ENCODE data around the gene DNAJA1. TPM values are rescaled to one million over a fixed set of nuclear protein-coding genes. Genes with fewer than 3 reads are reported as not detected.

The DNAJA1 gene
- total RNA-seq, 1 experiment from 2014 or later, result 80.4 TPM

DNA sequence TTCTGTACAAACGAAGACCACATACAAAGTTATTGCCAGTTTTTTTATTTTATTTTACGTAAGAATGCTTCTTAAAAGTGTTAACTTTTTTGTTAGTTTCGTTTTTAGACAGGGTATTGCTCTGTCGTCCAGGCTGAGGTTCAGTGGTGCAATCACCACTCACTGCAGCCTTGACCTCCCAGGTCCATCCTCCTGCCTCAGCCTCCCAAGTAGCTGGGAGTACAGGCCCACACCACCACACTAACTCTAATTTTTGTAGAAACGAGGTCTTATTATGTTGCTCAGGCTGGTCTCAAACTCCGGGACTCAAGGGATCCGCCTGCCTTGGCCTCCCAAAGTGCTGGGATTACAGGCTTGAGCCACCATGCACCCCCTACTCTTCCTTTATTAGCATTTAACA, 2.3 kb upstream of the DNAJA1 start:
- Histone ChIP-seq H3K27me3 (ENCODE audit: low read length) (no peaks in the 10 kb centered on the region), H3K9ac (ENCODE audit: low read length) (no peak overlapping the region), H3K4me2 (ENCODE audit: low read depth, low read length, poor library complexity, severe bottlenecking) (peak overlapping the region; percentile 100), H3K9me2 (replicated peaks; ENCODE audit: insufficient read depth, low read length) (0 out of 2 replicates have a peak, but pooled peaks cover 4% of the 10 kb centered on the region), H3K4me1 (ENCODE audit: low read length) (peaks cover 33% of the 10 kb centered on the region), H3K36me3 (ENCODE audit: insufficient read depth, low read length) (peaks cover 32% of the 10 kb centered on the region; the same call in 1 of the 2 replicates), H2AFZ (ENCODE audit: low read length) (no peak overlapping the region), H3K4me3 (ENCODE audit: low read length) (no peak overlapping the region), H4K20me1 (ENCODE audit: insufficient read depth, low read depth, low read length) (peaks cover 19% of the 10 kb centered on the region), H3K27ac (ENCODE audit: low read length) (no peak overlapping the region), H3K79me2 (ENCODE audit: low read length) (peaks cover 87% of the 10 kb centered on the region), H3K9me3 (ENCODE audit: low read length) (no peaks in the 10 kb centered on the region)
- no peak for DNase-seq

DNA sequence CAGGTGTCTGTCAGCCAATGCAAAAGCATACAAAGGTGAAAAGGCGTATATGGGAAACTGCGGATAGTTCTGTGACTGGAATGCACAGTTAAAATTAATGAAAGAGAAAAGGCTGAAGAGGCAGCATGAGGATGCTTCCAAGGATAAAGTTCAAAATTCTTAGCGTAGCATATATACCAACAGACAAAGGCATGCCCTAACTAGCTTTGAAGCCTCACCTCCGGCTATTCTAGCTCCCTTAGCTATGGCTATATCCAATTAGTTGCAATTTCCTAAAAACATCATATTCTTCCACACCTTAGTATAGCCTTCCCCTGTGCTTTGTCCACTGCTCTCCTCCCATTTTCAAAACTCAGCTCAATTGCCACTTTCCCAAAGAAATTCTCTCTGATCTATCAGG, 1.4 kb upstream of the DNAJA1 start:
- Histone ChIP-seq H3K27me3 (ENCODE audit: low read length) (no peaks in the 10 kb centered on the region), H3K27ac (ENCODE audit: low read length) (peak overlapping the region; percentile 81), H3K4me1 (ENCODE audit: low read length) (peaks cover 40% of the 10 kb centered on the region), H3K9ac (ENCODE audit: low read length) (peak overlapping the region; percentile 100), H3K79me2 (ENCODE audit: low read length) (peaks cover 96% of the 10 kb centered on the region), H3K4me2 (ENCODE audit: low read depth, low read length, poor library complexity, severe bottlenecking) (peak overlapping the region; percentile 100), H3K9me2 (replicated peaks; ENCODE audit: insufficient read depth, low read length) (0 out of 2 replicates have a peak, but pooled peaks cover 4% of the 10 kb centered on the region), H2AFZ (ENCODE audit: low read length) (no peak overlapping the region), H3K9me3 (ENCODE audit: low read length) (no peaks in the 10 kb centered on the region), H3K36me3 (ENCODE audit: insufficient read depth, low read length) (peaks cover 40% of the 10 kb centered on the region), H3K4me3 (ENCODE audit: low read length) (peak overlapping the region; percentile 99), H4K20me1 (ENCODE audit: insufficient read depth, low read depth, low read length) (peaks cover 25% of the 10 kb centered on the region)
- DNase-seq, result no peak

DNA sequence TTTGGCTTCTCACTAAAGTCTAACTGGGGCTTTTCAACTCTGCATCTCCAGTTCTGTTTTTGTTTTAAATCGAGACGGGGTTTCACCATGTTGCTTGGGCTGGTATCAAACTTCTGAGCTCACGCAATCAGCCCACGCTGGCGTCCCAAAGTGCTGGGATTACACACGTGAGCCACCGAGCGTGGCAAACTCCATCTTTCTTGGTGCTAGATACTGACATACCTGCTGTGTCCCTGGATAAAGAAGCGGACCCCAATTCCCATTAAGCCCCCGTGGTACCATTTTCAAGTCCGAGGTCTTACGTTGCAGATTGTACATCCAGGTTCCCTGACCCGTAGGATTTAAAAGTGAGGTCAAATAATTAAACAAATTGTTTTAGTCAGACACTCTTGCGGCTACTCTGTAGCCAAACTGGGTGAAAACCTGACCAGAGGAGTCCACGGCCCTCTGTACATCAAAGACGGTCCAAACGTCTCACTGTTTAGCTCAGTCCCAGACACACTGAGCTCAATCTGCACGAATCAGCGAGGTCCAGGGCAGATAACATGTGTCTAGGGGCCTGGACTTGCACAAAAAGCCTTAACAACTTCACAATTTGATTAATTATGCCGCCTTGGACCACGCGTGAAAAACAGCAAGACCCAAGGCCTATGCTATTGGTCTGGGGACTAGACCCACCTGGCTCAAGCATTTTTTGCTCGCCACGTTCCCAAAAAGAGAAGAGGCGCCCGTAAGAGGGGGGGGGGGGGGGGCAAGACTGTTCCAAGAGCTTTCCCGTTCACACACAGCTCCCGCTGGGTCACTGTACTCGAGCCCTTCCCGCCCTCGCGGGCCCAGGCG, 727 bp upstream of the DNAJA1 start:
- H3K4me2 ChIP-seq (ENCODE audit: low read depth, low read length, poor library complexity, severe bottlenecking), result peak overlapping the region; percentile 100
- no peaks in the 10 kb centered on the region for H3K9me3 ChIP-seq (ENCODE audit: low read length)
- no peak overlapping the region for H2AFZ ChIP-seq (ENCODE audit: low read length)
- peaks cover 47% of the 10 kb centered on the region for H3K36me3 ChIP-seq (ENCODE audit: insufficient read depth, low read length)
- H3K4me1 ChIP-seq (ENCODE audit: low read length), result peaks cover 46% of the 10 kb centered on the region
- H3K9me2 ChIP-seq (replicated peaks; ENCODE audit: insufficient read depth, low read length), result 0 out of 2 replicates have a peak, but pooled peaks cover 4% of the 10 kb centered on the region
- H3K79me2 ChIP-seq (ENCODE audit: low read length), result peaks cover 98% of the 10 kb centered on the region
- H4K20me1 ChIP-seq (ENCODE audit: insufficient read depth, low read depth, low read length), result peaks cover 31% of the 10 kb centered on the region
- no peaks in the 10 kb centered on the region for H3K27me3 ChIP-seq (ENCODE audit: low read length)
- peak overlapping the region; percentile 100 for H3K9ac ChIP-seq (ENCODE audit: low read length)
- peak overlapping the region; percentile 99 for H3K4me3 ChIP-seq (ENCODE audit: low read length)
- peak overlapping the region; percentile 81 for H3K27ac ChIP-seq (ENCODE audit: low read length)
- DNase-seq, result peak; percentile 75

DNA sequence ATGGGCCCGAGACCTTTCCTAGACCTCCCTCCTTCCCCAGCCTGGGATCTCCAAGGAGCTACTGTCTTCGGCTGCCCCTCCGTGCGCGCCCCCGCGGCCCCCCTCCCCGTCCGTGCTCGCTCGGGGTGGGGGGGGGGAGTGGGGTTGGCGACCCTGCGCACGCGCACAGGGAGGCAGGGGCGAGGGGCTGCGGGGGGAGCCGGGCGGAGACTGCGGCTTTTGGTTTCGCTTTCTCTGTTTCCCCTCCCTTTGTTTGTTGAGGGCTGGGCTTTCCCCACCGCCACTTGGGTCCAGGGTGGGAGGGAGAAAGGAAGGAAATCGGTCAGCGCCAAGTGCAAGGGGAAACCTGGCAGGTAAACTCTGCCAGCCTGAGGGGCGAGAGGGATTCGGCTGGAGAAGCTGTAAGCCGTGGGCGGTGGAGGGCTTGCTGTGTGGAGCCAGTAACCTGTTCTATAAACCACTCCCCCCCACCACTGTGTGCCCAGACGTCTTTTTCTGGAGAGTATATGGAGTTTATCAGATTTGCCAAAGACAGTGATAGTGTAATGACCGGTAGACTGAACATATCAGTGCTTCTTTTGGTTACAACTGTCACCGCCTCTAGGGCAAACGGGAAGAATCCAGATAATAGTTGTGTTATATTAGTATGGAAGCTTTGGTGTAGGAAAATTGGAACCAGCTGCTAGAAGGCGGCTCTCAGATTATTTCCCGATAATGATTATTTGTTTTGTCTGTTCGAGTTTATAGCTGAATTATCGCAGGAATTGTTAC, 684 bp downstream of the DNAJA1 start:
- no peak overlapping the region for H2AFZ ChIP-seq (ENCODE audit: low read length)
- H4K20me1 ChIP-seq (ENCODE audit: insufficient read depth, low read depth, low read length), result peaks cover 31% of the 10 kb centered on the region
- H3K4me1 ChIP-seq (ENCODE audit: low read length), result peaks cover 46% of the 10 kb centered on the region
- peaks cover 60% of the 10 kb centered on the region for H3K36me3 ChIP-seq (ENCODE audit: insufficient read depth, low read length)
- peak overlapping the region; percentile 100 for H3K9ac ChIP-seq (ENCODE audit: low read length)
- peak; percentile 66 for DNase-seq
- no peaks in the 10 kb centered on the region for H3K27me3 ChIP-seq (ENCODE audit: low read length)
- peak overlapping the region; percentile 100 for H3K4me2 ChIP-seq (ENCODE audit: low read depth, low read length, poor library complexity, severe bottlenecking)
- H3K27ac ChIP-seq (ENCODE audit: low read length), result peak overlapping the region; percentile 83
- H3K79me2 ChIP-seq (ENCODE audit: low read length), result peaks cover 98% of the 10 kb centered on the region
- H3K9me3 ChIP-seq (ENCODE audit: low read length), result no peaks in the 10 kb centered on the region
- H3K9me2 ChIP-seq (replicated peaks; ENCODE audit: insufficient read depth, low read length), result 0 out of 2 replicates have a peak, but pooled peaks cover 4% of the 10 kb centered on the region
- peak overlapping the region; percentile 99 for H3K4me3 ChIP-seq (ENCODE audit: low read length)

DNA sequence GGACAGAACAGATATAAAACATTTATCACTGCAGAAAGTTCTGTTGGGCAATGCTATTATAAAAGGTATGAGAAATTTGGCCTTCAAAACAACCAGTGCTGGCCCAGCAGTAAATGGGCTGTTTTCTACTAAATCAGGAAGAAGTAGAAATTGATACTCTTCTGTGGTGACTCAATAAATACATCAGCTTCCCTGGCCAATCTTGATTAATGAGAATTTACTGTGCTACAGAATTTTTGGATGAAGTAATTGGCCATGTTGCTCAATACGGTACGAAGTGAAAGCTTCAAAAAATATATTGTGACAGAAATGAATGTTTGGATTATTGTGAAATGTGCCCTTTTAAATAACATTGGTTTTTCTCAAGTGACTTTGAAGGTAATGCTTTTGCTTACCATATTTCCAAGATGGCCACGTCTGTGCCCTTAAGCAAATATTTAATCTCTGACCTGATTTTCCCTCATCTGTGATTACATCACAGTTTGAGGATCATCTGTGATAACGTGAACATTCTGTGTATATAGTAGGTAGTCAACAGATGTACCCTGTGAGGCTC, 4.2 kb downstream of the DNAJA1 start:
- Histone ChIP-seq H2AFZ (ENCODE audit: low read length) (no peak overlapping the region), H3K9ac (ENCODE audit: low read length) (no peak overlapping the region), H3K27ac (ENCODE audit: low read length) (no peak overlapping the region), H3K9me2 (replicated peaks; ENCODE audit: insufficient read depth, low read length) (no peaks in the 10 kb centered on the region), H3K4me2 (ENCODE audit: low read depth, low read length, poor library complexity, severe bottlenecking) (peak overlapping the region; percentile 30), H3K4me1 (ENCODE audit: low read length) (peaks cover 27% of the 10 kb centered on the region), H3K9me3 (ENCODE audit: low read length) (no peaks in the 10 kb centered on the region), H3K27me3 (ENCODE audit: low read length) (no peaks in the 10 kb centered on the region), H4K20me1 (ENCODE audit: insufficient read depth, low read depth, low read length) (peaks cover 53% of the 10 kb centered on the region), H3K79me2 (ENCODE audit: low read length) (peaks cover 93% of the 10 kb centered on the region), H3K36me3 (ENCODE audit: insufficient read depth, low read length) (peaks cover 75% of the 10 kb centered on the region), H3K4me3 (ENCODE audit: low read length) (no peak overlapping the region)
- no peak for DNase-seq

DNA sequence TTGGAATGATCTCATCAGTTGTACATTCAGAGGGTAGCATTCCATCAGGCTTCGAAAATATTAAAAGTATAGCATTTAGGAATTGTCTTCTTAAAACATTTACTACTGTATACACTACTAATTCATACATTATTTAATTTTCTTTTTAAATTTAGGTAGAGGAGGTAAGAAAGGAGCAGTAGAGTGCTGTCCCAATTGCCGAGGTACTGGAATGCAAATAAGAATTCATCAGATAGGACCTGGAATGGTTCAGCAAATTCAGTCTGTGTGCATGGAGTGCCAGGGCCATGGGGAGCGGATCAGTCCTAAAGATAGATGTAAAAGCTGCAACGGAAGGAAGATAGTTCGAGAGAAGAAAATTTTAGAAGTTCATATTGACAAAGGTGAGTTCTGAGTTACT, 5.2 kb downstream of the DNAJA1 start:
- Histone ChIP-seq H3K27me3 (ENCODE audit: low read length) (no peaks in the 10 kb centered on the region), H3K9me3 (ENCODE audit: low read length) (no peaks in the 10 kb centered on the region), H3K27ac (ENCODE audit: low read length) (no peak overlapping the region), H3K9ac (ENCODE audit: low read length) (no peak overlapping the region), H3K79me2 (ENCODE audit: low read length) (peaks cover 85% of the 10 kb centered on the region), H3K9me2 (replicated peaks; ENCODE audit: insufficient read depth, low read length) (no peaks in the 10 kb centered on the region), H3K36me3 (ENCODE audit: insufficient read depth, low read length) (peaks cover 85% of the 10 kb centered on the region), H3K4me3 (ENCODE audit: low read length) (no peak overlapping the region), H3K4me2 (ENCODE audit: low read depth, low read length, poor library complexity, severe bottlenecking) (no peak overlapping the region), H3K4me1 (ENCODE audit: low read length) (peaks cover 27% of the 10 kb centered on the region), H2AFZ (ENCODE audit: low read length) (no peak overlapping the region), H4K20me1 (ENCODE audit: insufficient read depth, low read depth, low read length) (peaks cover 53% of the 10 kb centered on the region)
- no peak for DNase-seq

DNA sequence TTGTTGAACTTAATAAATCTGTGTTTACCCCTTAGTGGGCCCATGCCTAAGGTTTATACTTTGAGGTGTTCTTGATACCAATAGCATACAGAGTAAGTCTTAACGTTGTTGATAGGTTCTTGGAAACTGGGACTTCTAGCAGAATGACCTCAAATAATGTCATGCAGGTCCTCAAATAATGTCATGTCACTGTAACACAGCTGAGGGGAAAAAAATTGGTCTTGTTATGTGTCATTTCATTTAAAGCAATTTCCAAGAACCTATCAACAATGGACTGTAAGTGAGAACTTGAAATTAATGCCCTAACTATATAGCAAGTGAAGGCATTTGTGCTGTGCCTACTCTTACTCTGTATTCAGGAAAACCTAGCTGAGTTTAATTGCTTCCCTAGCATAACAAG, 7.2 kb downstream of the DNAJA1 start:
- H3K4me3 ChIP-seq (ENCODE audit: low read length), result no peak overlapping the region
- H3K27ac ChIP-seq (ENCODE audit: low read length), result no peak overlapping the region
- peaks cover 92% of the 10 kb centered on the region for H3K36me3 ChIP-seq (ENCODE audit: insufficient read depth, low read length)
- no peaks in the 10 kb centered on the region for H3K9me2 ChIP-seq (replicated peaks; ENCODE audit: insufficient read depth, low read length)
- H3K4me2 ChIP-seq (ENCODE audit: low read depth, low read length, poor library complexity, severe bottlenecking), result no peak overlapping the region
- H4K20me1 ChIP-seq (ENCODE audit: insufficient read depth, low read depth, low read length), result peaks cover 44% of the 10 kb centered on the region
- H3K27me3 ChIP-seq (ENCODE audit: low read length), result no peaks in the 10 kb centered on the region
- H3K9ac ChIP-seq (ENCODE audit: low read length), result no peak overlapping the region
- H3K79me2 ChIP-seq (ENCODE audit: low read length), result peaks cover 65% of the 10 kb centered on the region
- H3K9me3 ChIP-seq (ENCODE audit: low read length), result no peaks in the 10 kb centered on the region
- H3K4me1 ChIP-seq (ENCODE audit: low read length), result peaks cover 15% of the 10 kb centered on the region
- no peak for DNase-seq
- no peak overlapping the region for H2AFZ ChIP-seq (ENCODE audit: low read length)

DNA sequence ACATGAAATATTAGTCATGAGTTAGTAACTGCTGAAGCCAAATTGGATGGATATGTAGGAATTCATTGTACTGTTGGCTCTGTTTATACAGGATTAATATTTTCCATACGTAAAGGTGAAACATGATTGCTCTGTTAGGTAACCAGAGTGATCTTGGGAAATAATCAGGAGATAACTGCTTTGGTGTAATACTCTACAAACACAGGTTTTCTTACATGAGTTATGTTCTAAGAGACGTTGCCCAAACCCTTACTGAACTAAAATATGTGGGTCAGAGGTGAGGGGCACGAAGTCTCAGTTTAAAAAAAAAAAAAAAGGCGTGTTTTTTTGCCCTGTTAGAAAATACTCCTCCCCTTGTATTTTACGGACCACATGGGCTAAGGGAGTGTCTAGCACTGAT, 7.8 kb downstream of the DNAJA1 start:
- Histone ChIP-seq H3K27me3 (ENCODE audit: low read length) (no peaks in the 10 kb centered on the region), H3K36me3 (ENCODE audit: insufficient read depth, low read length) (peaks cover 88% of the 10 kb centered on the region), H3K4me1 (ENCODE audit: low read length) (peaks cover 13% of the 10 kb centered on the region; the same call in 1 of the 2 replicates), H3K9ac (ENCODE audit: low read length) (no peak overlapping the region), H3K27ac (ENCODE audit: low read length) (no peak overlapping the region), H3K9me3 (ENCODE audit: low read length) (no peaks in the 10 kb centered on the region), H4K20me1 (ENCODE audit: insufficient read depth, low read depth, low read length) (peaks cover 42% of the 10 kb centered on the region), H3K79me2 (ENCODE audit: low read length) (peaks cover 59% of the 10 kb centered on the region), H3K9me2 (replicated peaks; ENCODE audit: insufficient read depth, low read length) (no peaks in the 10 kb centered on the region), H2AFZ (ENCODE audit: low read length) (no peak overlapping the region), H3K4me3 (ENCODE audit: low read length) (no peak overlapping the region), H3K4me2 (ENCODE audit: low read depth, low read length, poor library complexity, severe bottlenecking) (no peak overlapping the region)
- no peak for DNase-seq

Data from Karpas-422 (cell line).